AG09309 (cell line): ENCODE measurements around the gene DAPK1.

Experiments used
- DNase-seq: peaks from one replicate; pipeline ENCODE4 v3.0.0-alpha.2; 2010; ENCODE audit warnings: low read depth
- H3K4me3 ChIP-seq: 2 replicates; pipeline ENCODE4 v1.5.1; 2011; ENCODE audit warnings: mild to moderate bottlenecking, low read depth, low read length, moderate library complexity; ENCODE audit not compliant: control insufficient read depth
- CTCF ChIP-seq: IDR thresholded peaks from 2 replicates; pipeline ENCODE4 v1.5.1; 2011; ENCODE audit warnings: mild to moderate bottlenecking, low read depth, low read length, inconsistent platforms; ENCODE audit not compliant: insufficient read depth, control insufficient read depth; ENCODE audit errors: missing control alignments

DAPK1 gene

GRCh38 chr9:87732344-87732743 lies 234.7 kb downstream of the DAPK1 start:
- TF ChIP-seq CTCF: no peak
- no peak for DNase-seq
- no peak overlapping the region for H3K4me3 ChIP-seq

GRCh38 chr9:87732756-87733155 lies 235.1 kb downstream of the DAPK1 start:
- TF ChIP-seq CTCF: no peak
- DNase-seq: no peak
- no peak overlapping the region for H3K4me3 ChIP-seq

GRCh38 chr9:87733273-87734052 lies 235.8 kb downstream of the DAPK1 start:
- no peak overlapping the region for H3K4me3 ChIP-seq
- DNase-seq: no peak
- TF ChIP-seq CTCF: no peak

- H3K4me3 ChIP-seq: no peak overlapping the region
- DNase-seq: no peak
- no peak for TF ChIP-seq CTCF
Measured at GRCh38 chr9:87734106-87734505, 236.4 kb downstream of the DAPK1 start.

- no peak for TF ChIP-seq CTCF
- DNase-seq: no peak
- no peak overlapping the region for H3K4me3 ChIP-seq
Measured at GRCh38 chr9:87739546-87739945, 241.9 kb downstream of the DAPK1 start.

- no peak for TF ChIP-seq CTCF
- no peak overlapping the region for H3K4me3 ChIP-seq
- DNase-seq: no peak
Measured at GRCh38 chr9:87740209-87740608, 242.5 kb downstream of the DAPK1 start.

GRCh38 chr9:87741326-87741725 lies 243.7 kb downstream of the DAPK1 start:
- DNase-seq: no peak
- no peak for TF ChIP-seq CTCF
- no peak overlapping the region for H3K4me3 ChIP-seq
